Prostate gland (tissue), 2 donors: ENCODE data around the gene NR2F6. TPM values are rescaled to one million over a fixed set of nuclear protein-coding genes. Genes with fewer than 3 reads are reported as not detected.

Source experiments
- DNase-seq: peaks from one replicate; pipeline ENCODE4 v3.0.0-alpha.2; 2019; ENCODE audit warnings: low spot score
- H3K27ac ChIP-seq, 2 donors: fragments of 200-600 bp; sonication (generic); 2 replicates each; pipeline ENCODE4 v1.5.1; 2017 to 2019
- H3K27me3 ChIP-seq: fragments of 200-600 bp; sonication (generic); replicated peaks from 2 replicates; pipeline ENCODE4 v1.5.1; 2019; ENCODE audit not compliant: insufficient read depth
- H3K36me3 ChIP-seq, 2 donors: fragments of 200-600 bp; sonication (generic); 1 replicate in 1 of 2; 2 replicates in 1 of 2; pipeline versions ENCODE4 v1.5.1 to v1.8.1; 2017 to 2019
- H3K4me1 ChIP-seq: fragments of 200-600 bp; sonication (generic); replicated peaks from 2 replicates; pipeline ENCODE4 v1.5.1; 2019
- H3K4me3 ChIP-seq, 2 donors: fragments of 200-600 bp; sonication (generic); 2 replicates each; pipeline ENCODE4 v1.5.1; 2017 to 2019
- H3K9me3 ChIP-seq: fragments of 200-600 bp; sonication (generic); 2 replicates; pipeline ENCODE4 v1.5.1; 2017
- POLR2A ChIP-seq: fragments of 450-650 bp; IDR thresholded peaks from one replicate; pipeline ENCODE4 v1.6.1; 2016; ENCODE audit warnings: antibody characterized with exemption, mild to moderate bottlenecking
- POLR2AphosphoS5 ChIP-seq: sonication (generic); formaldehyde crosslinking; IDR thresholded peaks from one replicate; pipeline ENCODE4 v1.6.1; 2017; ENCODE audit warnings: antibody characterized with exemption
- WGBS: methylation state at CpG from one replicate; pipeline ENCODE4 v1.1.5; 2018; 5-methylcytosine and 5-hydroxymethylcytosine counted together
- intact Hi-C: fragments of 100-400 bp; cut with DNase I; formaldehyde crosslinking; loops from one replicate; pipeline ENCODE4 v1.14.2; 2022
- total RNA-seq, 2 donors: library from RNA; depleted of rRNA; stranded (reverse); fragments of >200 nt; gene quantifications; one replicate each; pipeline ENCODE4 v1.1.0, GENCODE V29; 2016
- TF ChIP-seq, protein P1 (sequence below), 4 experiments: fragments of 200-600 bp in 2 of 4; fragments of 450-650 bp in 2 of 4; sonication (generic) in 2 of 4; IDR thresholded peaks; 1 replicate in 3 of 4; 2 replicates in 1 of 4; pipeline ENCODE4 v1.5.1; 2016 to 2019; ENCODE audit warnings: antibody characterized with exemption in 4 of 4, mild to moderate bottlenecking in 2 of 4, moderate library complexity in 2 of 4

Gene NR2F6
- total RNA-seq, 2 donors from 2014 or later, result 91.7 to 108 TPM

DNA sequence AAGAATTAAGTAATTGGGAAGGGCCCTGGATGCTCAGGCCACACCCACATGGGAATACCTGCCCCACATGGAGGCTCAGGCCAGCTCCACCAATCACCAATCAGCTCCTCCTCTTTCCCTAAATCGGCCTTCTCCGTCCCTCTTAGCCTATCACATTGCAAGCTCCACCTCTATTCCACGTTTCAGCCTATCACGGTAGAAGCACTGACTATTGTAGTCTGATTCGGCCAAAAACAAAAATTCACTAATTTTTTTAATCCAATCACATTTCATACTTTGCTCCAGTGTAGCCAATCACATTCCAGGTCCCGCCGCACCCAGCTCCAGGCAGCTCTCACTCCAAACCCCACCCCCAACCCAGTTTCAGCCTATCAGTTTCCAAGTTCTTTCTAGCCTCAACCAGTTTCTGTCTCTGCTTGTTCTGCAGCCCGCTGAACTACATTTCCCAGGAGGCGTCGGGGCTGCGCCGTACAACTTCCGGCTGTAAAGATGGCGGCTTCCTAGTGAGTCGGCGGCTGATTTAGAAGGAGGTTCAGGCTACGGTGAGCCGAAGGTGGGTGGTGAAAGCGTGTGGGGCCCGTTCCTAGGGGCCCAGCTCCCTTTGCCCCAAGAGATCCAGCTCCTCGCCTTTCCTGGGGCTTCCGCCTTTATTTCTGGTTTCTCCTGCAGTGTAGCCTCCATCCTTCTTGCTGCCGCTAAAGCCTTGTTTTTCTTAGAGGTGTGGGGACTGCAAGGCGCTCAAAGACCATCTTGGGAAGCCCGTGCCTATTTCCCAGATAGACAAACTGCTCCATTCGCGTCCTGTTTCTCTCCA, 21.5 kb upstream of the NR2F6 start, which contains the start of gene BABAM1:
Gene BABAM1 (plus strand): TSS at position 469 of the 814 bp plus-strand sequence. CDS start 1,364 bp downstream, outside the sequence.
- Histone ChIP-seq H3K27me3 (no peaks in the 10 kb centered on the region), H3K9me3 (no peaks in the 10 kb centered on the region), H3K4me1 (no peaks in the 10 kb centered on the region), H3K27ac (peak within 1 kb of the TSS; percentile 66 to 70), H3K36me3 (no peaks in the 10 kb centered on the region), H3K4me3 (peak within 1 kb of the TSS; percentile 64 to 81)
- TF ChIP-seq POLR2A, result peak; percentile 16
- TF ChIP-seq POLR2AphosphoS5, result peak; percentile 99
- TF ChIP-seq, protein P1, sequence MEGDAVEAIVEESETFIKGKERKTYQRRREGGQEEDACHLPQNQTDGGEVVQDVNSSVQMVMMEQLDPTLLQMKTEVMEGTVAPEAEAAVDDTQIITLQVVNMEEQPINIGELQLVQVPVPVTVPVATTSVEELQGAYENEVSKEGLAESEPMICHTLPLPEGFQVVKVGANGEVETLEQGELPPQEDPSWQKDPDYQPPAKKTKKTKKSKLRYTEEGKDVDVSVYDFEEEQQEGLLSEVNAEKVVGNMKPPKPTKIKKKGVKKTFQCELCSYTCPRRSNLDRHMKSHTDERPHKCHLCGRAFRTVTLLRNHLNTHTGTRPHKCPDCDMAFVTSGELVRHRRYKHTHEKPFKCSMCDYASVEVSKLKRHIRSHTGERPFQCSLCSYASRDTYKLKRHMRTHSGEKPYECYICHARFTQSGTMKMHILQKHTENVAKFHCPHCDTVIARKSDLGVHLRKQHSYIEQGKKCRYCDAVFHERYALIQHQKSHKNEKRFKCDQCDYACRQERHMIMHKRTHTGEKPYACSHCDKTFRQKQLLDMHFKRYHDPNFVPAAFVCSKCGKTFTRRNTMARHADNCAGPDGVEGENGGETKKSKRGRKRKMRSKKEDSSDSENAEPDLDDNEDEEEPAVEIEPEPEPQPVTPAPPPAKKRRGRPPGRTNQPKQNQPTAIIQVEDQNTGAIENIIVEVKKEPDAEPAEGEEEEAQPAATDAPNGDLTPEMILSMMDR (IDR thresholded peaks at IDR 0.05), result peak in 1 of 4 experiments; percentile 8
- DNase-seq, result peak; percentile 98
- WGBS, result under 1% methylated on average over 27 of the region's 27 CpGs
- intact Hi-C loops, result loop anchor here (2.0 kb wide), 1 partner anchor 20 kb away; no protein-coding TSS in a partner anchor

GRCh38 chr19:17266589-17266974, 20.9 kb upstream of the NR2F6 start:
- H3K27me3 ChIP-seq, result no peaks in the 10 kb centered on the region
- no peak for DNase-seq
- H3K9me3 ChIP-seq, result no peaks in the 10 kb centered on the region
- no peak for TF ChIP-seq POLR2AphosphoS5
- TF ChIP-seq POLR2A, result no peak
- TF ChIP-seq, protein P1 (IDR thresholded peaks at IDR 0.05), result no peak
- intact Hi-C loops, result loop anchor here (2.0 kb wide), 1 partner anchor 20 kb away; no protein-coding TSS in a partner anchor
- no peak overlapping the region for H3K27ac ChIP-seq
- no peaks in the 10 kb centered on the region for H3K4me1 ChIP-seq
- H3K36me3 ChIP-seq, result no peaks in the 10 kb centered on the region
- WGBS, result 76% methylated on average over 12 of the region's 12 CpGs
- H3K4me3 ChIP-seq, result no peak overlapping the region

DNA sequence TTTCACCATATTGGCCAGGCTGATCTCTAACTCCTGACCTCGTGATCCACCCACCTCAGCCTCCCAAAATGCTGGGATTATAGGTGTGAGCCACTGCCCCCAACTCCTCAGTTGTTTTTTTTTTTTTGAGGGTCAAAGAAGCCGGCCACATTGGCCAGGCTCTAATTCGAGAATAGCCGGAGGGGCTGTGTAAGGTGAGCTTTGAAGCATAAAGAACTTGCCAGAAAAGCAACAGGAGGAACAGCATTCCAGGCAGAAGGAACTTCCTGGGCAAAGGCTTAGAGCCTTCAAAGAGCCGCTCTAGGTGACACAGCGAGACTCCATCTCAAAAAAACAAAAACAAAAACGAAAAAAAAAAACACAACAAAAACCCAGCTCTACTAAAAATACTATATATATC, 20.3 kb upstream of the NR2F6 start:
- no peak overlapping the region for H3K4me3 ChIP-seq
- no peaks in the 10 kb centered on the region for H3K27me3 ChIP-seq
- H3K9me3 ChIP-seq, result no peaks in the 10 kb centered on the region
- no peaks in the 10 kb centered on the region for H3K36me3 ChIP-seq
- intact Hi-C loops, result loop anchor here (2.0 kb wide), 1 partner anchor 19 kb away; no protein-coding TSS in a partner anchor
- TF ChIP-seq POLR2A (no peak), POLR2AphosphoS5 (no peak)
- TF ChIP-seq, protein P1 (IDR thresholded peaks at IDR 0.05), result no peak
- H3K4me1 ChIP-seq, result no peaks in the 10 kb centered on the region
- WGBS, result 83% methylated on average over 7 of the region's 7 CpGs
- no peak for DNase-seq
- no peak overlapping the region for H3K27ac ChIP-seq

- H3K9me3 ChIP-seq, result no peaks in the 10 kb centered on the region
- no peak within 1 kb of the TSS for H3K4me3 ChIP-seq
- TF ChIP-seq POLR2A (no peak), POLR2AphosphoS5 (peak; percentile 26)
- 35% methylated on average over 5 of the region's 5 CpGs for WGBS
- no peaks in the 10 kb centered on the region for H3K4me1 ChIP-seq
- no peaks in the 10 kb centered on the region for H3K27me3 ChIP-seq
- intact Hi-C loops, result no loop called here
- H3K36me3 ChIP-seq, result no peaks in the 10 kb centered on the region
- H3K27ac ChIP-seq, result peak within 1 kb of the TSS in 1 of 2 donors; percentile 8
- no peak for DNase-seq
Measured at GRCh38 chr19:17264641-17264979, 18.9 kb upstream of the NR2F6 start, which contains the start of gene USHBP1. Gene USHBP1, minus strand, starts transcription at chr19:17264745. Its CDS starts 446 bp downstream, at chr19:17264299.

GRCh38 chr19:17263712-17264640, 18.3 kb upstream of the NR2F6 start:
- no peaks in the 10 kb centered on the region for H3K4me1 ChIP-seq
- no peaks in the 10 kb centered on the region for H3K9me3 ChIP-seq
- no peak for TF ChIP-seq POLR2AphosphoS5
- DNase-seq, result no peak
- H3K4me3 ChIP-seq, result no peak overlapping the region
- peak overlapping the region in 1 of 2 donors; percentile 8 for H3K27ac ChIP-seq
- 86% methylated on average over 23 of the region's 23 CpGs for WGBS
- H3K36me3 ChIP-seq, result no peaks in the 10 kb centered on the region
- intact Hi-C loops, result no loop called here
- no peaks in the 10 kb centered on the region for H3K27me3 ChIP-seq
